Activated CD4-positive, alpha-beta T cell treated with anti-CD3 and anti-CD28 coated beads, Interleukin-2, amount 50 U/mL, for 1 hour (primary cell): ENCODE results near the gene PPP4R3B.
"Not testable (repeated sequence)": the region's sequence is repeated elsewhere in the genome, so short reads cannot be mapped to it uniquely, and the experiment has no call there.

Experiments used
- DNase-seq: peaks from one replicate; pipeline ENCODE4 v3.0.0-alpha.2; 2020

PPP4R3B gene

DNA sequence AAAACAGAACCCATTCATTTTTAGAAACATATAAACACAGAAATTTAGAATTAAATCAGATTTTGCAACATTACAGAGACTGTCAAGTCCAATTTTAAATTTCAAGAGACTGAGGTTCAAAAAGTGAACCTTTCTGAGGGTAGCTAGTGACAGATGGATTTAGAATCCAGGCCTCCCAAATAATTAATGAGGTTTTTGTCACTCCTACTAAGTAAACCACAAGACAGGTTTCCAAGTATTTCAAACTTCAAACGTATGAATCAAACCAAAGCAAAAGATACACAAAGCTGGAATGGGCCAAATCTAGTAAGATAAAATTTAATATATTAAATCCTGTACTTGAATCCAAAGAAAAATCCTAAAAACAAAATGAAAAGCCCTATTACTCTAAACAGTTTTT is 25.3 kb downstream of the PPP4R3B start:
- DNase-seq: no peak

DNA sequence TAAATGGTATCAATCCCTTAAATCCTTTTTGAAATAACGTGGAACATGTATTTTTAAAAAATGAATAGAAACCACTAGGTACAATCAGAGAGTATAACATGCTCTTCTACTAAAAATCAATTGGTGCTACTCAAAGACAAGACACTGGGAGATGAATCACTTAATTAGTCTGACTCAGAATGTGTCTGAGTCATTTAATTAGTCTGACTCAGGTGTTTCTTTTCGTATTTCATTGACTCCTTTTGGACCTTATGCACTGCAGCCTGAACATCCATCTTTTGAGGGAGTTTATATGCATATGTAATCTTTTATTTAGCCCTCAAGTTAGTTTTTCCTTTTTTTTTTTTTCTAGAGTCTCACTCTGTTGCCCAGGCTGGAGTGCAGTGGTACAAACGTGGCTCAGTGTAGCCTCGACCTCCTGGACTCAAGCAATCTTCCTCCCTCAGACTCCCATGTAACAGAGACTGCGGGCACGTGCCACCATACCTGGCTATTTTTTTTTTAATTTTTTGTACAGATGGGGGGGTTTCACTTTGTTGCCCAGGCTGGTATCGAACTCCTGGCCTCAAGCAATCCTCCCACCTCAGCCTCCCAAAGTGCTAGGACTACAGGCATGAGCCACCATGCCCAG is 26.5 kb downstream of the PPP4R3B start:
- DNase-seq: no peak

DNA sequence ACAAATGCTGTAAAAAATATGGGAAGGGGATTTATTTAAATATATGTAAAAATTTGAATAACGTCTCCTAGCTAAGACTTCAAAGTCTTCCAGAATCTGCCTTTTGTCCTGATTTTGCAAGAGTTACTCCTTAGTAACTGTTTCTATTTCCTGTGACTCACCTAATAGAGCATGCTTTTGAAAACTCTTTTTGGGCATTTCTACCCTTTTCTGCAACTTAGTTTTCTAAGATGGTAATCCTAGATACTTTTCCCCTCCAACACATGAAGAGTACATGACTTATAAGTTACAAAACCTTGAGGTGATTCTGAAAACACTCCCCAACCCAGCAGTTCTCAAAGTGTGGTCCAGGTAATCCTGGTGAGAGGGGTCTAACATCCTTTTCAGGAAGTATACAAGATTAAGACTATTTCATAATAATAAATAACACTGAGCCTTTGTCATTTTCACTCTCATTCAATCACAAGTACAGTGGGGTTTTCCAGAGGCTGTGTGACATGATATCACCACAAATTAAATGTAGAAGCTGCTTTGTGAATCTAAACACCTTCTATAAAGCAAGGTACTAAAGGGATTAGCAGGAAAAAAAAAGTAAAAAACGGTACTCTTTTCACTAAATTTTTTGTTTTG is 31.9 kb downstream of the PPP4R3B start:
- DNase-seq: no peak

DNA sequence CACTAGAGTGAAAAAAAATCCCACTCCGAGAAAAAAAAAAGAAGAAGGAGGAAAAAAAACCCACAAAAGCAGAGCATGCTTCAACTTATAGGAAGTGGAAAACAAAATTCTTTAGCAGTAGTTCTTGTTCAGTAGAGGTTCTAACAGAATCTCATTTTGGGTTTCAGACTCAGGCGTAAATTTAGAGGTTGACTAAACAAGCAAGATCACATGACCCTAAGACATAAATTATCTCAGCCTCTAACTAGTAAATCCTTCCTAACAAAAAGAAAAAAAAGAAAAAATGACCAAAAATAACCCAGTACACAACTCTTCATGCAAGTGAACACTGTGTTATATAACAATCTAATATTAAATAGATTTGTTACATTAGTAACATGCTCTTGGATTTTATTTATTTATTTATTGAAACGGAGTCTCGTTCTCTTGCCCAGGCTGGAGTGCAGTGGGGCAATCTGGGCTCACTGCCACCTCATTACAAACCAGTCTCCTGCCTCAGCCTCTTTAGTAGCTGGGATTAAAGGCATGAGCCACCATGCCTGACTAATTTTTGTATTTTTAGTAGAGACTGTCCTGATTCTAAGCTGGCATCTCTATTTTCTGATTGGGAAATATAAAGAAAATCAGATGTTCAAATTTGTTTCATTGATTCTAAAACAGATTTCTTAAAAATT is 35.4 kb downstream of the PPP4R3B start:
- no peak for DNase-seq

DNA sequence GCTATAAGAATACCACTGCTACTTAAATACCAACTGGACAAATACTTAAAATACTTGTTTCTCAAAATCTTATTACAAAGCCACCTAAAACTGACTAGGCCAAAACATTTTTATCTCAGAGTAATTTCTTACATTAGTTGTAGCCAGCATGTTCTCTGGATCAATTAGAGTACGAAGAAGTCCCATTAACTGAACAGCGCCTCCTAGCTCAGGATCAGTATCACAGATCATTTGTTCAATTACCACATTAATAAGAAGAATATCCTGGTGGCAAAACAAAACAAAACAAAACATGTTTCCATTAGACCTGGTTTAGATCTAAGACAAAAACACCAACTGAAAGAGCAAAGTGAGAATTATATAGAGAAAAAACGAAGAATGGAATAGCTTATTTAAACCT is 36.0 kb downstream of the PPP4R3B start:
- DNase-seq: no peak

DNA sequence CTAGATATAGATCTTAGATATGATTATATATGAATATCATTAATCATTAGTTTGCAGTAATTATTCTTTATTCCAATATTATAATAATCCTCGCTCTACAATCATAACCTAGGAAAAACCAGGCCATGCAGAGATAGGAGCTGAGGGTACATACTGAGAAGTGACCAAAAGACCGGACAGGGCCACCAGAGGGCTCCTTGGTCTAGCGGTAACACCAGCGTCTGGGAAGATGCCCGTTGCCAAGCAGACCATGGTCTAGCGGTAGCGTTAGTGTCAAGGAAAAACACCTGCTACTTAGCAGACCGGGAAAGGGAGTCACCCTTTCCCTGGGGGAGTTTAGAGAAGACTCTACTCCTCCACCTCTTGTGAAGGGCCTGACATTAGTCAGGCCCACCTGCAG is 48.4 kb downstream of the PPP4R3B start:
- not testable (repeated sequence) for DNase-seq

DNA sequence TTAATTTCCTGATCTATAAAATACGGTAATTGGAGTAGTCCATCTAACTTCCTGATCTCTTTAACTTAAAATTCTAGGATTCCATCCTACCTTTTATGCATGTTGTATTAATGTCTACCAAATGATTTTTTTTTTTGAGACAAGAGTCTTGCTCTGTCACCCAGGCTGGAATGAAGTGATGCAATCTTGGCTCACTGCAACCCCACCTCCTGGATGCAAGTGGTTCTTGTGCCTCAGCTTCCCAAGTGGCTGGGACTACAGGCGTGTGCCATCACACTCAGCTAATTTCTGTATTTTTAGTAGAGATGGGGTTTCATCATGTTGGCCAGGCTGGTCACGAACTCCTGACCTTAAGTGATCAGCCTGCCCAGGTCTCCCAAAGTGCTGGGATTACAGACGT is 50.1 kb downstream of the PPP4R3B start:
- DNase-seq: no peak

DNA sequence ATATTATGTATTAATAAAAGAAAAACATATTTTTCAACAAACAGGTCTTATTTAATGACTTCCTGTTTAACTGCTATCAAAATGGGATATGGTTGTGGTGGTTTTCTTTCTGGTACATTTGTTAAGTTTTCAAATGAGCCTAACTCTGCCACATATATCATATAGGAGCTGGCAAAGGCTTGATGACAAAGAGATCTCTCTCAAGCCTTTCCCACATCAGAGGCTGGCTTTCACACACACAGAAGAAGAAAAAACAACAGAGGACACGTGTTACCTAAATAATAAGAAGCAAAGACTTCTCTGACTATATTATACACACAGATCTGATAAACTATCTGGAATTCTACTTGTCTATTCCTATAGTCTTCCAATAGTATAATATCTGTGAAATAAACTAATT is 51.8 kb downstream of the PPP4R3B start:
- no peak for DNase-seq

DNA sequence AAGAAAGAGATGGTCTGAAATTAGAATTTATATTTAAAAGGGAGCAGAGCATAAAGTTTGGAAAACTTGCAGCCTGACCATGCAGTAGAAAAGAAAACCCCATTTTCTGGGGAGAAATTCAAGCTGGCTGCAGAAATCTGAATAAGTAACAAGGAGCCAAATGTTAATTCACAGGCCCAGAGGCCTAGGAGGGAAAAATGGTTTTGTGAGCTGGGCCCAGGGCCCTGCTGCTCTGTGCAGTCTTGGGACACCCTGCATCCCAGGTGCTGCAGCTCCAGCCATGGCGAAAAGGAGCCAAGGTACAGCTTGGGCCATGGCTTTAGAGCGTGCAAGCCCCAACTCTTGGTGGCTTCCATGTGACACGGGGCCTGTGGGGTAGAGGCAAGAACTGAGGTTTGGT is 56.6 kb downstream of the PPP4R3B start:
- no peak for DNase-seq

DNA sequence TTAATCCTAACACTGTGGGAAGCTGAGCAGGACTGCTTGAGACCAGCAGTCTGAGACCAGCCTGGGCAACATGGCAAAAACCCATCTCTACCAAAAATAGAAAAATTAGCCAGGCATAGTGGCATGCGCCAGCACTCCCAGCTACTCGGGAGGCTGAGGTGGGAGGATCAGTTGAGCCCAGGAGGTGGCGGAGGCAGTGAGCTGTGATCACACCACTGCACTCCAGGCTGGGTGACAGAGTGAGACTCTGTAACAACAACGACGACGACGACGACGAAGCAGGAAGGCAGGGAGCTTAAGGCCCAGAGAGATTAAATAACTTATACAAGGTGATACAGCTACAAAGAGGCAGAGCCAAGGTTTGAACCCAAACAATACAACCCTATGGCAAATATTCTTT is 60.6 kb downstream of the PPP4R3B start:
- no peak for DNase-seq

DNA sequence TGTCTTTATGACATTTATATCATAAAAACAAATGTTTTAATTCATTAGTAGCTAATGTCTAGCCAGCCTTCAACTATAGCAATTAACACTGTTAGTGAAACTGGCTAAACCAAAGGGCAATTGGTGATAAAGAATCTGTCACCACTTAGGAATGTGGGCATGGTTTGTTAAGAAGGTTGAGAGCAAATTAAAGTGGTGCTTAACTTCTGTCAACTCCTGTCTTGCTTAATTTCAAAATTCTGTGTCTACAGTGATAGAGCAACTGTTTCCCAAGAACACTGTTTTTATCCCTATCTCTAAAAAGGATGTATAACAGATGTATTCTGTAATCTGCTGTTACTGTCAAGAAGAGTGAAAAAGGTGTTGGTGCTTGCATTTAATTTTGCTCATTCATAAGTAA is 61.4 kb downstream of the PPP4R3B start:
- DNase-seq: no peak

DNA sequence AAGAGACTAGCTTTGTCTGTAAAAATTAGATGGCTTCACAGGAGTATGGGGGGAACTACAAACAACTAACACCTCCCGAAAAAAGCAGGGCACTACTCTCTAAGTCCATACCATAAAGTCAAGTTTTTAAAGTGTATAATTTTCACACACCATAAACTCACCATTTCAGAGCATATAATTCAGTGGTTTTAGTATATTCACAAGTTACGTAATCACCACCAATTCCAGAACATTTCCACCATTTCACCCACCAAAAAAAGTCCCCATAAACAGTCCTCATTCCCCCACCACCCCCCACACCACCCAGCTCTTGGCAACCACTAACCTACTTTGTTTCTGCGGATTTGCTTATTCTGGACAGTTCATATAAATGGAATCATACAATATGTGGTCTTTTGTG is 64.1 kb downstream of the PPP4R3B start:
- DNase-seq: no peak

DNA sequence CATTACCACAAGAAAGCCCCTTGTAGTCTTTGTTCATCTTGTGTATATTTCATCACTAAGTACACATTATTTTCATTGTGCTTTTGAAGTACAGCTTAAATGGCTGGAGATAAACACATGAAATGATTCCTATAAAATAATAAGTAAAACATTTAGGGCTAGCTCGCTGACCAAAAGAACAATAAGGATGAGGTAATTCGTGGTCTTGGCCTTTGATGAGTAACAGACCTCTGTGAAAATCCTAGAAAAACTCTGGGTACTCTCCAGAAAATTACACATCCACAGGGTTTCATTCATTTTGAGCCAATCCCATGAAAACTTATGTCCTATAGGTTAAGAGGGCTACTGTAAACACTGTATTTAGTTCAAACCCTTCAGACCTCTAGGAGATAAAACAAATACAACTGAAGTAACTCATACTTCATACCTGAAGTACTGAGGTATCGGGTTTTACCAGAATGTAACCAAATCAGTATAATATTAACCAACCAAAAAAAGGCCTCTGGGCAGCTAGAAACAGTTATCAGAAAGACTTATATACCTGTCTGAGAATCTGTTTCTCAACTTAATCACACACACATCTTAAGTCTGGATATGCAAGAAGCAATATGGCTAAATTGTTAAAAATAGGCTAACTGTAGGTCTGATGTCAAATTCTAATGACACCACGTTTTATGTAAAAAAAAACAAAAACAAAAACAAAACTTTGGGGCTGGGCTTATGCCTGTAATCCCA is 66.9 kb downstream of the PPP4R3B start:
- no peak for DNase-seq

DNA sequence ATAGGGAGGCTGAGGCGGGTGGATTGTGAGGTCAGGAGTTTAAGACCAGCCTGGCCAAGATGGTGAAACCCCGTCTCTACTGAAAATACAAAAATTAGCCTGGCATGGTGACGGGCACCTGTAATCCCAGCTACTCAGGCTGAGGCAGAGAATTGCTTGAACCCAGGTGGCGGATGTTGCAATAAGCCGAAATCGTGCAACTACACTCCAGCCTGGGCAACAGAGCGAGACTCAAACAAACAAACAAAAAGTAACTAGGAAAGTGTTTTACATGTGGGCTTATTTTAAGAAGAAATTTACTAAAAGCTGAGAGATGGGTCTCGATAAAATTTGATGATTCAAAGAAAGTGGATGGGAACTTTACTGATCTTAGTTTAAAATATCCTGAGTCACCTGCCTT is 69.7 kb downstream of the PPP4R3B start:
- DNase-seq: not testable (repeated sequence)

DNA sequence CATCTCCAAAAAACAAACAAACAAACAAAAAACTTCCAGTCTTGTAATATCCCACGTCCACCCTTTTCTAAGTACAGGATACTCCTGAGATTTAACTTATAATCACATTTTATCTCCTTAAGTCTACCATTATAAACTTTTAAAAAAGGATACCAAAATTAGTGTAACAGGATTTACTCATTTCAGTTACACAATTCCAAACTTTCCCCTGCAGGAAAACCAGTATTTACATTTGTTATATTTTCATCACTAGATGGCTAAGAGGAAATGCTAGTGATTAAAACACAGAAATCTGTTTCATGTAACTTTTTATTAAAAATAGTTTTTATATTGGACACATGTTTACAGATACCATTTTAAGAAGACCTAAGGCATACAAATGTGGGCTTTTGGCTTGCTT is 70.4 kb downstream of the PPP4R3B start:
- no peak for DNase-seq

DNA sequence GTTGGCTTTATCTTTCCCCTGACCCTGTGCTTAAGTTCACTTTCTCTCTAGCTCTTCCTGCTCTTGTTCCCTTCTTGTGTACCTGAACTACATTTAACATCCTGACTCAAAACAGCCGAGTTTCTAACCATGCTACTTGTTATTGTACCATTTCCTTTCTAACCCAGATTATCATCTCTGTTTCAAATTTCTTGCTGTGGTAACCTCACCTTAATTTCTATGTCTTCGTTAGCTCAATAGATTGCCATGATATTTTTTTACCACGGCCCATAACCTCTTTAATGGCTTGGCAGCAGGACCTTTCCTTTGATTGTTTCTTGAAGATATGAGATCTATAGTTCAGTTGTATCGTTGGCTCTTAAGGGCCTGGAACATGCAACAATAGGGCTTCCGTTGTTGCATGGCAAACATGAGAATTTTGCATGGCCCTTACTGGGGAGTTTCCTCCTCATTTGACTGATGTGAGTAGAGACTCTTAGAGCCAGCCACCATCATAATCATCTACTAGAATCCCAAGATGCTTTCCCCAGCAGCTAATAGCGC is 86.8 kb downstream of the PPP4R3B start:
- no peak for DNase-seq

DNA sequence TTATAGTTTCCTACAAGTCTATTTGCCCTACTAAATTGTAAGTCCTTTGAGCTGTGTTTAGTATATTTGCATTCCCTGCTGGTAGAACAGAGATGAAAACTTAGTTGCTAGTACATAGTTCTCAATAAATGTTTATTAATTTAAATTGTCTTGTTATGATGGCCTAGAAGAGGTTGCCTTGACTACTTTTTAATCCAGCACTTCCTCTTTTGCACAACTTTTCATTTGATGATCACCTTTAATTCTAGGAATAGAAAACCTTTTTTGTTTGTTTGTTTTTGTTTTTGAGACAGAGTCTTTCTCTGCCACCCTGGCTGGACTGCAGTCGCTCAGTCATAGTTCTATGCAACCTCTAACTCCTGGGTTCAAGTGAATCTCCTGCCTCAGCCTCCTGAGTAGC is 91.2 kb downstream of the PPP4R3B start:
- no peak for DNase-seq

DNA sequence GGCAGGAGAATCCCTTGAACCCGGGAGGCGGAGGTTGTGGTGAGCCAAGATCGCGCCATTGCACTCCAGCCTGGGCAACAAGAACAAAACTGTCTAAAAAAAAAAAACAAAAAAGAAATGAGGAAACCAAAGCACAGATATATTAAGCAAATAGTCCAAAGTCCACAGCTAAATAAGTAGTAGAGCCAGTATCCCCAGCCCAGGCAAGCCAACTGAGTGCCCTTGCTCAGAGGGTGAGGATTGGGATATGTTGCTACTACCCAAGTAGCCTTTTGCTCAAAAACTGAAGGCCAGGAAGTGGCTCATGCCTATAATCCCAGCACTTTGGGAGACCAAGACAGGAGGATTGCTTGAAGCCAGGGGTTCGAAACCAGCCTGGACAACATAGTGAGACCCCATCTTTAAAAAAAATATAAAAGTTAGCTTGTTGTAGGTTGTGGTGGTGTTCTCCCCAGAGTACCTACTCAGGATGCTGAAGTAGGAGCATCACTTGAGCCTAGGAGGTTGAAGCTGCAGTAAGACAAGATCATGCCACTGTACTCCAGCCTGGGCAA is 92.5 kb downstream of the PPP4R3B start:
- DNase-seq: no peak

DNA sequence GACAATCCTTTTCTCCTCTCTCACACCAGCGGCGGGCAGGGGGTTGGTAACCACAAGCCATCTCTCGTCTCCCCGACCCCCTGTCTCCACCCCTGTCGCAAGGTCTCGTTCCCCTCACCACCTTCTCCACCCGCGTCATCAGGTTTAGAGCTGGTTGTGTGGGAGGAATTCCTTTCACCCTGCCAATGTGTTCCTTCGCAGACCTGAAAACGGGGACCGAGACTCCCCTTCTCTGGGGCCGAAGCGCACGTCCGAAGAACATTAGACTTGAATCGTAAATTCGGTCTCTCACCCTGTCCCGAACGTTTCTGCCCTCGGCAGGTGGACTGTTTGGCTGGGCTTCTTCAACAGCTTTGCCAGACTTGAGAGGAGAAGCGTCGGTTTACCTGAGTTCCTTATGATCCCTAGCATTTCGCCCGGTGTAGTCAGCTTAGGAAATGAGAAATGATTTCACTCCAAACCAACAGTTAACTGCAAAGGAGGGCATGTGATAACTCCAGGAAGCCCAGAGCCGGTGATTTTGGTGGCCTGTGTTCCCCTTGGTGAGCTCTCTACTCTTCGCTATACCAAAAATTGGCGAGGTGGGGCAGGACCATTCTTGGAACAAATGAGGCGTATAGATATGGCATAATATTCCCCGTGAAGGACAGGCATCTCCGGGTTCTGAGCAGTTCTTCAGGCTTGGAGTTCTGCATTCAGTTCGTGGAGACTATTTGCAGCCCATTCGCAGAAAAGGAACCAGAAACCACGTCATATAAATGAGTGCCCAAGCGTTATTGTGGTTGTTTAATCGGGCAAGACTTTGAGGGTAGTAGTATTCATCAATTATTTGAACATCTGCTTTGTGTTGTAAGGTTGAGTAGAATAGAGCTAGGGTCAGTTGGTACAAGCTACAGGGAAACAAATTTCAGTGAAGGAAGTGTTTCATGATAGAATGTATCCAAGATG is 97.2 kb downstream of the PPP4R3B start:
- DNase-seq: peak; percentile 27

DNA sequence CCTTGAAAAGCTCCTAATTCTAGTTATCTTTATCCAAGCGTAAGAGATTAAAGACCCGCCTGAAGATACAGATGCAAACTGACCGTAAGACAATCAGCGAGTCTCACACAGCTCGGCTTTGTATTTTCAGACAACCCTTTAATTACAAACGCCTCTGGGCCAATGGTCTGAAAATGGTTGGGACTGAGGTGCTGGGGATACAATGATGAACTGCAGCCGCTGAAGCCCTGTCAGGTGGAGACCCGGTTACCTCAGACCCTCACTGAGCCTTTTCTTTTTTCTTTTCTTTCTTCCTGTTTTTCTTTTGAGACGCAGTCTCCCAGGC is 98.6 kb downstream of the PPP4R3B start:
- no peak for DNase-seq

DNA sequence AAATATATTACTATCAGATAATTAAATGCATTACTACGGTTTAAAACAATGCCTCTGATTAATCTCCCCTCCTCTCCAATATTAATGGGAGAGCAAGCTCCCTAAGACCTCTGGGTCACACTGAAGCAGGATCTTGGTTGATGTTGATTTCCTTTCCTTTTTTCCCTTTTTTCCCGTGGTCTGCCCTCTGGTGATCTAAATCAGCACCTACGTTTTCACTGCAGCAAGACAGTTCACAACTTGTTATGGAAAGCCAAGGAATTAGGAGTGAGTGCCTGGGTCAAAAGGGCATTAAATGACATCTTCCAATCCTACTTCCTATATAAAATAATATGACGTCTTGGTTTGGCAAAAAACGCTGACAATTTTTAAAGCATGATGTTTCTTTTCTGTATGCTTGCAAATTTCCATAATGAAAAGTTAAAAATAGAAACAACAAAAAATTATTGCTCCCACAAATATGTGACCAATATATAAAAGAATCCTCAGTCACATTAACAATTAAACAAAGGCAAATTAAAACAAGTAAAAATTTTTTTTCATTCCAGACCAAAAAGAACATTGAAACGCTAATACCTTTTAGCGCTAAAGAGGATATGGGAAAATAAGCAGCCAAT is 105.8 kb downstream of the PPP4R3B start:
- no peak for DNase-seq
